HG02970 (cell line): ENCODE data around the gene REX1BD.
A peak's percentile ranks its signal among the peaks of the same experiment; 100 is the strongest.
"Not testable (repeated sequence)": the region's sequence is repeated elsewhere in the genome, so short reads cannot be mapped to it uniquely, and the experiment has no call there.

Experiments used
- ATAC-seq: cut with Tn5 transposase; IDR thresholded peaks from one replicate; pipeline ENCODE4 v1.9.1; 2021; ENCODE audit warnings: mild to moderate bottlenecking, moderate library complexity, moderate number of reproducible peaks; ENCODE audit not compliant: unreplicated experiment, low FRiP score

REX1BD gene

DNA sequence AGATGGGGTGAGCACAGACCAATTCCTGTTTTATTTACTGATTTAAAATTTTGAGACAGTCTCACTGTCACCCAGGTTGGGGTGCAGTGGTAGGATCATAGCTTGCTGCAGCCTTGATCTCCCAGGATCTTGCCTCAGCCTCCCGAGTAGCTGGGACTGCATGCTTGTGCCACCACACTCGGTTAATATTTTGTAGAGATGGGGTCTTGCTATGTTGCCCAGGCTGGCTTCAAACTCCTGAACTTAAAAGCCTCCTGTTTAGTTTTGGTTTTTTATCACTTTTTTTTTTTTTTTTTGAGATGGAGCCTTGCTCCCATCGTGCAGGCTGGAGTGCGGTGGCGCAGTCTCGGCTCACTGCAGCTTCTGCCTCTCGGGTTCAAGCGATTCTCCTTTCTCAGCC lies 12.2 kb upstream of the REX1BD start:
- ATAC-seq = no peak

DNA sequence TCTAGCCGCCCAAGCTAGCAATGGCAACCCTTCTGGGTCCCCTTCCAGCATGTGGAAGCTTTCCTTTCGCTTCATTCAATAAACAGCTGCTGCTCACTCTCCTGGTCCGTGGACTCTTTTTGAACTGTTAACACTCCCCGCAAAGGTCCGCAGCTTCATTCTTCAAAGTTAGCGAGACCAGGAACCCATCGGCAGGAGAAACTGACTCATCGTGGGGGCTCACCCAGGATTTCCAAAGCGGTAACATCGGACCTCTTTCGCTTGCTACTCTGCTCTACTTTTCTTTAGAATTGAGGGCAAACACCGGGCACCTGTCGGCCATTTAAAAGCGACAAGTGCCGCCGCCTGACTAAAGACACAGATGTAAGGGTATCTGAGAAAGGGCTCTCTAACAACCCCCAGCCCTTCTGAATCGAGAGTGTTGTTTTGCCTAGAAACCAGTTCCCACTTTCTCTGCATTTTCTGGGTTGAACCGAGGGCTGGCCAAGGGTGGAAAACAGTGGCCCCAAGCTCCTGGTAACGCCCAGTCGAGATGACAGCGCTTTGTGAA lies 11.2 kb upstream of the REX1BD start:
- no peak for ATAC-seq

DNA sequence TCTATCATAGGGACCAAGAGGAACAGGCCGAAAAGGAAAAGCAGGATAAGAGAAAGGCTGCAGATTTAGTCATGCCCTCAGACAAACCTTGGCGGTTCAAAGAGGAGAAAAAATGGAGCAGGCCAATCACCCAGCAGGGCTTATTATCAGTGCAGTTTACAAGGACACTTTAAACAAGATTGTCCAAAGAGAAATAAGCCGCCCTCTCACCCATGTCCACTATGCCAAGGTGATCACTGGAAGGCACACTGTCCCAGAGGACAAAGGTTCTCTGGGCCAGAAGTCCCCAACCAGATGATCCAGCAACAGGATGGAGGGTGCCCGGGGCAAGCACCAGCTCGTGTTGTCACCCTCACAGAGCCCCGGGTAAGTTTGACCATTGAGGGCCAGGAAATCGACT lies 8.3 kb upstream of the REX1BD start:
- ATAC-seq = no peak

DNA sequence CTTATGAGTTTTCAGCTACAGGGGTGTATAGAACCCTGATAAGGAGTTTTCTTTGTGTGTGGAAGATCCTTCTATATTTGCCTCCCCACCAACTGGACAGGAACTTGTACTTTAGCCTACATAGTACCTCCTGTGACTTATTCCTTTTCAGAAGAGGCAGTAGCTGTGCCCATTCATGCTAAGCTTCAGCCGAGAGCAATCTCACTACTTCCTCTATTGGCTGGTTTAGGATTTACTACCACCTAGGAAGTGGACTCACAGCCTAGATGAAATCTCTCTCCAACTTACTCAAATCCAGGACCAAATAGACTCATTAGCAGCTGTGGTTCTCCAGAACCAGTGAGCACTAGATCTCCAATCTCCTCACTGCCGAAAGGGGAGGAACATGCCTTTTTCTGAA lies 2.3 kb upstream of the REX1BD start:
- ATAC-seq = no peak

DNA sequence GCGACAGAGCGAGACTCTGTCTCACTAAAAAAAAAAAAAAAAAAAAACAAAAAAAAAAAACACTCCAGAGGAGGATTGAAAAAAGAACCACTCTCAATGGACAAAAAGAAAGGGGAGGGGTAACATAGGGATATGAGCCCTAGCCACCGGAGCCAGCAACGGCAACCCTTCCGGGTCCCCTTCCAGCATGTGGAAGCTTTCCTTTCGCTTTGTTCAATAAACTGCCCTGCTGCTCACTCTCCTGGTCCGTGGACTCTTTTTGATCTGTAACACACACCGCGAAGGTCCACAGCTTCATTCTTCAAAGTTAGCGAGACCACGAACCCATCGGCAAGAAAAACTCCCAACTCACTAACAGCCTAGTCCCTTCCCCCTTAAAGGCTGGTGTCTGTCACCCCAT lies 1.0 kb upstream of the REX1BD start:
- ATAC-seq = no peak

DNA sequence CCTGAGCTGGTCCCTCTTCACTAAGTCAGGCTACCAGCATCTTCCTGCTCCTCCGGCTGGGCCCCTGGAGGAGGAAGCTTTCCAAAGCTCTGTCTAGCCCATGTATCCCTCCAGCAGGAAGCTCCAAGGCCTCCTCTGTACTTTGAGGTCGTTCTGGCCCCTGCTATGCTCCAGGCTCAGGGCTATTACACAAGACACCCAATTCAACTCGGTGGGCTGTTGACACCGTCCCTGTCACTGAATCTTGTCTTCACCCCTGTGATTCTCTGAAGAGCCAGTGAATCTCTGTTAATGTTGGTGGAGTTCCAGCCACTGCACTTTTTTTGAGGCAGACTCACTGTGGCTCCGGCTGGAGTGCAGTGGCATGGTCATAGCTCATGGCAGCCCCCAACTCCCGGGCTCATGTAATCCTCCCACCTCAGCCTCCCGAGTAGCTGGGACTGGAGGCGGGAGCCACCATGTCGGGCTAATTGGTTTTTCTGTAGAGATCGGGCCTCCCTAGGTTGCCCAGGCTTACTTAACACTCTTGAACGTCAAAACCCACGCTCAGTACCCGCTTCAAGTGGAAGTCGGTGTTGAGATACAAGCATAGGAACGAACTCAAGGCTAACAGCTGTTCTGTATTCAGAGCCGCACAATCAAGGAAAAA lies 512 bp upstream of the REX1BD start:
- ATAC-seq = no peak

DNA sequence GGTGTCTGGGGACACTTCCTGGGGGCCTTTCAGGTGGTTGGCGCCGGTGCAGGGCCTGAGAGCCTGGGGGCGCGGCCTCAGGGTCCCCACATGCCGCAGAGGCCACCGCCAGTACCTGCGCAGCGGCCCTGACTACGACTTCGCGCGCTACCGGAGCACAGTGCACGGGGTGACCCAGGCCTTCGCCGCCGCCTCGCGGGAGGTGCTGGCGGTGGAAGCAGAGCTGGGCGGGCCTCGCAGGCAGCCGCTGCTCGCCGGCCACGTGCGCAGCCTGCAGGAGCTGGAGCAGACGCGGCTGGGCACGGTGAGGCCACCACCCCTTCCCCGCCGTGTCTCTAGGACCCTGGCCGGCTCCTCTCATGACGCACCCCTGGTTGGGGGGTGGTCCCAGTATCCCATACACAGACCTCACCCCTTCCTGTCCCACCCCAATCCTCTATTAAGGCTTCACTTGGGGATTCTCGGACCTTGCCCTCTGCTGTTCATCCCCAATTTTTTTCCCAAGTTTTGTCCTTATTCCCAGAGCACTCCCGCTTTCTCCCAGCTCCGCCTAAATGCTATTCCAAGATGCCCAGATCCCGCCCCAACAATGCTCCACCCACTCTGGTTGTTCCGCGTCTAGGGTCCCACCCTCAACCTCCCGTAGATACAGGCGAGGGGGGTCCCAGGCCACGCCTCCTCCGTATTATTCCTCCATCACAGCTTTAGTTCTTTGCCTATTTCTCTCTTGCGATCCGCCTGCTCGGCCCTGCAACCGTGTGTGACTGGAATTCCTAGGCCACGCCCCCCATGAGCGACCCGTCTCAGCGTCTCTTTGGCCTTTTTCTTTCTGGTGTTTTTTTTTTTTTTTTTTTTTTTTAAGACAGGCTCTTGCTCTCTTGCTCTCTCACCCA lies 1.0 kb downstream of the REX1BD start:
- peak; percentile 21 for ATAC-seq

DNA sequence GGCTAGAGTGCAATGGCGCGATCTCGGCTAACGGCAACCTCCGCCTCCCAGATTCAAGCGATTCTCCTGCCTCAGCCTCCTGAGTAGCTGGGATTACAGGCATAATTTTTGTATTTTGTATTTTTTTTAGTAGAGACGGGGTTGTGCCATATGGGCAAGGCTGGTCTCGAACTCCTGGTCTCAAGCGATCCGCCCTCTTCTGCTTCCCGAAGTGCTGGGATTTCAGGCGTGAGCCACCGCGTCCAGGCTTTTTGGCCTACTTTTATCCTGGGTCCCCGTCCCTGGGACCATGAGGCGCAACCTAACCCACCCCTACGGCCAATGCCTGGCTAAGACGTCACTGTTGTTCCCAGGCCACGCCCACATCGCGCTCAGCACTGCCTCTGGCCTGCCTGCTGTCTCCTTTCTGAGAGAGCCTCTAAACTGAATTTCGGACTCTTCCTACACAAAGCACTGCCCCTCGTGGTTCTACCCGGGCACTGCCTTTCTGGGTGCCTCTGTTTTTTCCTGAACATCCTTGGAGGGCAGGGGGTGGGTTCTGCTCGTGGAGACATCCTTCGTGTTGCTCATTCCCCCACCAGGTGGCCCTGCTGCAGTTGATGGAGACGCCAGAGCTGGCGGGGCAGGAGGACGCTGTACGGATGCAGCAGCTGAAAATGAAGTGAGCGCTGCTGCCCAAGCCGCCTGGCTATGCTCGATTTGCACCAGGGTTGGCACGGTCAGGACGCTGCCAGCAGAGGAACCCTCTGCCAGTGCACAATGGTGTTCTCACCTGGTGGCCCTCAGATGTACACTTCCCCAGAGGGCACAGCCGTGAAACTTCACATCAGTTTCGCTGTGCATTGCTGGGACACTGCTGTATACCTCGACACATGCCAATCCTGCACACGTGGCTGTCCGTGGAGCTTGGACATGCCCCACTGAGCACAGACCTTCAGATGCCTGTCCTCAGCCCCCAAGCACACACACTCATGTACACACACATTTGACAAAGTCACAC lies 2.0 kb downstream of the REX1BD start:
- no peak for ATAC-seq

DNA sequence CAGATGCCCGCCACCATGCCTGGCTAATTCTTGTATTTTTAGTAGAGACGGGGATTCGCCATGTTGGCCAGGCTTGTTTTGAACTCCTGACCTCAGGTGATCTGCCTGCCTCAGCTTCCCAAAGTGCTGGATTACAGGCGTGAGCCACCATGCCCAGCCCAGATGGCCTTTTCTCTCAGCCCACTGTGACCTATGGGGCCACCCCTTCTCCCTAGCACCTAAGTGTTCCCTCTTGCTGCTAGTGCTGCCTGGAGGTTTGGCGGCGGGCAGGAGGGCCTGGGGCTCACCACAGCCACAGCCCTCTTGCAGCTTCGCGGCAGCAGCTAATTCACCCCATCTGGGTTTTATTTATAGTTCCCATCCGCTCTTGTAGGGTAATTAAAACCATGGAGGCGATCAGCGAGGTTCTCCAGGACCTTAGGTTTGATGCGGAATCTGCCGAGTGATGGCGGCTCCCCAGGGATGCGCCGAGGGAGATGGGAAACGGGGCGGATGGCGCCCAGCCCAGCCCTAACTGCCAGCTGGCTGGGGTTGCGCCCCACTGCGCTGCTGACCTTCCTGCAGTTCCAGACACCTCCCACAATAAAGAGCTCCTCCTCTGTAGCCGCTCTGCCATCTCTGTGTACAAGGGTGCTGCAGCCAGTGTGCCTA lies 3.3 kb downstream of the REX1BD start:
- ATAC-seq = no peak

DNA sequence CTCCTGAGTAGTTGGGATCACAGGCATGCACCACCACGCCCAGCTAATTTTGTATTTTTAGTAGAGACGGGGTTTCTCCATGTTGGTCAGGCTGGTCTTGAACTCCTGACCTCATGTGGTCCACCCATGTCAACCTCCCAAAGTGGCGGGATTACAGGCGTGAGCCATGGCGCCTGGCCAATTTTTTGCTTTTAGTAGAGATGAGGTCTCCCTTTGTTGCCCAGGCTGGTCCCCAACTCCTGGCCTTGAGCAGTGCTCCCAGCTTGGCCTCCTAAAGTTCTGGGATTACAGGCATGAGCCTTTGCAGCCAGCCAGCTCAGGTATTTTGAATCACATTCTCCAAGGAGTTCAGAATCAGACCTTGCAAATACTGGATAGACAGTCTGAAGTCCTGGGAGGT lies 4.1 kb downstream of the REX1BD start:
- not testable (repeated sequence) for ATAC-seq

DNA sequence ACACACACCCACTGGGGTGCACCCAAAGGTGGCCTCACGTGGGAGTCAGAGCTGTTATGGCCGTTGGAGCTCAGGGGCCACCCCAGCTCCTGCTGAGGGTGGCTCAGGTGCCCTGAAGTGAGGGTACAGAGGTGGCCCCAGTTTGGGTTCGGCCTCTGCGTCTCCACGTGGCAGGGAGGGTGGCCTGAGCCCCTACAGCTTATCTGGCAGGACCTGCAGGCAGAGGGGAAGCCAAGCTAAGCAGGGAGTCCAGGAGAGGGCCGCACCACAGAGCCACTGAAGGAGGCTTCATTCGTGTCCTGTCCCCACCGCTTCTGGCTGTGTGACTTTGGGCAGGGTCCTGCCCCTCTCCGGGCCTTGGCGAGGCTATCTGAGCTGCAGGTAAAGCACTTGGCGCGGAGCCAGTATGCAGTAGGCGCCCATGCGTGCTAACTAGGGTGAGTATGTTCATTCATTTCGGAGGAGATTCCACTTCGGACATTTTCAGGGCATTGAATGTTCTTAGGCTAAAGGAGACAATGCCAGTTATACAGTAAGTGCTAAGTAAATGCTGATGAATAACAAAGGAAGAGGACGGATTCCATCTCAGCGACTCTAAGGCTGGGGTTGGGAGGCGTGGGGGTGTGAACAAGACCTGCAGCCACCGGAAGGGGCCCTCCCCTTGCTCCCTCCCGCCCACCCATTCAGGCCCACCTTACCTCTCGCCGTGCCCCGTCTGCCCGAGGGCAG lies 4.9 kb downstream of the REX1BD start:
- no peak for ATAC-seq

DNA sequence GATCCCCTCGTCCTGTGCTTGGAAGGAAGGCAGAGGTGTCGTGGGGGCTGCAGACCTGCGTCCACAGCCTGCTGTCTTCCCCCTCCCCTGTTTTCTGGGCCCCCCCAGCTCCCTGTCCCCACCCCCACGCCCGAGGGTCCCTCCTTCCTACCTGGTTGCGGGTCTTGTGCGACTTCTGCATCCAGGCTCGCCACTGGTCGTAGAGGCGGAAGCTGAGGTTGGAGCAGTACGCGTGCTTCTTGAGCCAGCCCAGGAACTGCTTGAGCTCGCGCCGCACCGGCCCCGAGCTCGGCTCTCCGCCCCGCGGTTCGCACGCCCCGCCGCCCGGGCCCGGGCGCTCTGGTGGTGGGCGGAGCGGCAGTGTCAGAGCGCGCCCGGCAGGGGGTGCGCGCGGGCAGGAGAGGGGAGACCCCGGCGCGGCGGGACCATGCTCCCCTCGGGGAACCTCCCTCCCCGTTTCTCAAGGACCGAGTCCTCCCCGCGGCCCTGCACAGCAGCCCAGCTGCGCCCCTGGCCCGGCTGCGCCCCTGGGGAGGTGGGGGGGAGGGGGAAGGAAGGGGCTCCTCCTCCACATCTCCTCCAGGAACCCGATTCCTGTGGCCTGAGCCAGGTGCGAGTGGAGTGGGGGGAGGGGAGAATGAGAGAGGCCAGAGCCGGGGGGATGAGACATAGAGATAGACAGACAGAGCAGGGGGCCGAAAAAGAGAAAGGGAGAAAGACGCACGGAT lies 5.7 kb downstream of the REX1BD start:
- no peak for ATAC-seq

DNA sequence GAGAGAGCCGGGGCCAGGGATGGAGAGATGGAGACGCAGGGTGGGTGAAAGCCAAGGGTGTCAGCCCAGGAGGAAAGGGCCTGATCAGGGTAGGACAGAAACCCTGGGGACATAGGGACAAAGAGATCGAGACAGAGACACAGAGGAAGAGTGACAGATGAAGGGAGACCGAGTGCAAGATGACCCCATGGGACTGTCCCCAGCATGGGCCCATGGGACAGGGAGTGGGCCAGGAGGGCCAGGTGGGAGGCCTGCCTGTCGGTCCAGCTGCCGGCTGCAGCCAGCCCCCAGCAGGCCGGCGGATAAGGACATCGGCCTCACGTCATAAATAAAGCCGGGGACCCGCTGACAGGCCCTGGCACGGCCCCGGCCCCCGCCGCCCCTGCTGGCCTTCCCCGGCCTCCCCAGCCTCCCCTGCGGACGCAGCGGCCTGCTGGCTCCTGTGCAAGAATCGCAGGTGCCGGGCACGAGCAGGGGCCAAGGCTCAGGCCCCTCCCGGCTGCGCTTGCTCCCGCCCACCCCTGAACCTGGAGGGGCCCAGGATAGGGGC lies 6.3 kb downstream of the REX1BD start:
- no peak for ATAC-seq

DNA sequence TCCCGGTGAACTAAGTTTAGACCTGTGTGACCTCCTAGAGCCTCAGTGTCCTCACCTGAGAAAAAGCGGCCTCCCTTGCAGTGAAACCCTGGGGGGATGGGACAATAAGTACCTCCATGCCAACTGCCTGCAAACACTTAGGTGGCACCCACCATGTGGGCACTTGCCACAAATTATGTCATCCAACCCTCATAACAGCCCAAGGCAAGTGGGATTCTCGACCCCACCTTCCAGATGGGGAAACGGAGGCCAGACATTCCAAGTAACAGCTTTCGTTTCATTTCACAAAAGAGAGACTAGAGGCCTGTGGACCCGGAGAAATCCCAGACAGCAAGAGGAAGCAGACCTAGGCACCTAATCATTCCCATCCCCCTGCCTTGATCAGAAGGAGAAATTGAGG lies 6.9 kb downstream of the REX1BD start:
- no peak for ATAC-seq

DNA sequence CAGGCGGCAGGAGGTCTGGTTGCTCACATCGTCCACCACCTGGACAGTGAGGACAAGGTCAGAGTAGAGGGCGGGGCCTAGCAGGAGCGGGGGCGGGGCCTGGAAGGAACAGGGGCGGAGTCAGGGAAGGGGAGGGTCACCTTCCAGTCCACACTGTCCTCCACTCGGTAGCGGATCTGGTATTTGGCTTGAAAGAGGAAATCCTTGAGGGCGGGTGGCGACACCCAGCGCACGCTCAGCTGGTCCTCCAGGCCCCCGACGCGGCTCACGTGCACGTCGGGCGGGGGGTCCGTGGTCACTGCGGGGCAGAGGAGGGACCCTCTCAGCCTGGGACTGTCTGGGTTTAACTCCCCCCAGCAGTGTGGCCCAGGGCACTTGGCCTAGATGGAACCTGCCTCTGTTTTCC lies 8.2 kb downstream of the REX1BD start:
- ATAC-seq = no peak

DNA sequence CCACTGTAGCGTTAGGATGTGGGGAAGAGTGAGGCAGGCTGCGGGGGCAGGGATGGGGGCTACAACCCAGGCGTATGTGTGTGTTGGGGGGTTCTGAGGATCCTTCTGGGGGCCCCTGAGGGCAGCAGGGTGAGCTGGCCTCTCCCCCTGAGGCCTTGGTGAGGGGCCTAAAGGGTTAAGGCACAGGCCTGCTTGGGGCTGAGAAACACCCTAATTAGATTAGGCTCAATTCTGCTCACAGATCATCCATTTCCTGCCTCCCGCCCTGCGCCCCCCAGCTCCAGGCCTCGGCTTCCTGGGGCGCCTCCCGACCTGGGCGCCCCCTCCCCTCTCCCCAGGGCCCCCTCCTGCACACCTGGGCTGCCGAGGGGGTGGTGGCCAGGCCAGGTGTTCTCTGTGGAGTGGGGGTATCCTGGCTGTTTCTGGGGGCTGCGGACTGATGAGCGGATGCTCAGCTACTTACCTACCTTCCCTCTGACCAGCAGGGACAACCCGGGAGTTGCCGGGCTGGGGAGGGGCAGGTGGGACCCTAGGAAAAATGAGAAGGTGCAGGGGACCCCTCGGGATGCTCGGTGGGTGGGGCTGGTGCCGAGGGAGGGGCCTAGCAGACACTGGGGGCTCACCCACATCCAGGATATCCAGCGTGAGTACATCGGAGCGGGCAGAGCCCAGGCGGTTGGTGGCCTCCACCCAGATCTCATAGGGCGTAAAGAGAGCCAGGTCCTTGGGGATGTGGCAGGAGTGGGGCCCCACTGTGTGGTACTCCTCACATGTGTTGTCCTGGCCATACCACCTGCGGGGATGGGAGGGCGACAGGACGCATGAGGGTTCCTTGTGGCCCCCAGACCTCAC lies 9.4 kb downstream of the REX1BD start:
- no peak for ATAC-seq

DNA sequence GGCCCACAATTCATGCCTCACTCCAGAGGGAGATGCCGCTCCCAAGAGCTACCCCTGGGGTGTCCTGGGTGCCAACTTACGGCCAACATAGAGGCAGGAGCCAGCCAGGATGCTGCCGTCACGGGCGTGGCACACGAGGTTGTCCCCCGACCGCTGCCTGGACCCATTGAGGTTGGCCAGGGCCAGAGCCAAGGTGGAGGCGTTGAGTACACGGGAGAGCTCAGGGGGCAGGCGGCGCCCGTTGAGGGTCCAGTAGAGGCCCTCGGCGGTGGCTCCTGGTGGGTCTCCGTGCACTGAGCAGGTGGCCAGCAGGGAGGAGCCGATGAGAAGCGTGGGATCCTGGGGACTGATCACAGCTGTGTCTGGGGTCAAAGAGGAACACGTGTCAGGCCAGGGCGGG lies 10.9 kb downstream of the REX1BD start:
- no peak for ATAC-seq
